ENCODE results near the gene WFS1. TPM values are rescaled to one million over a fixed set of nuclear protein-coding genes. Genes with fewer than 3 reads are reported as not detected.

WFS1 gene
- total RNA-seq, 1 donor = 14.3 TPM

DNA sequence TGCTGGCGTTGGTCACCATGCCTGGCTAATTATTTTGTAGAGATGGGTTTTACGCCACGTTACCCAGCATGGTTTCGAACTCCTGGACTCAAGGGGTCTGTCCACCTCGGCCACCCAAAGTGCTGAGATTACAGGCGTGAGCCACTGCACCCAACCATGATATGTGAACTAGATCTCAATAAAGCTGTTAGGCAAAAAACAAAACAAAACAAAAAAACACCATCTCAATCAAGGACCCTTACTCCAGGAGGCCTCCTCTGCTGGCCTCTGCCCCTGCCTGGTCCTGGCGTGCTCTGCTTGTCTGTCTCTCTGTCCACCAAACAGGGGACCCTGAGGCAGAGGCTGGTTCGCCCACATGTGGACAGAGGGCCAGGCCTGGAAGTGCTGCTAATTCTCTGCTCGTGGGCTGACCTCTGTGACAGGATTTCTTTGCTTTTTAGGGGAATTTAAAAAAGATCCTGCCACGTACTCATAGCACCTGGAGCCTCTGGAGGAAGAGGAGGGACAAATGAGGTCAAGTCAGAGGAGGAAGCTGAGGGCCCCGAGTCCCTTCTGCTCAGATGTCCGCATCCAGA is 32.7 kb upstream of the WFS1 start:
- DNase-seq (ENCODE audit: low read depth) = no peak
- H3K4me3 ChIP-seq (ENCODE audit: low read depth, low read length) = no peak overlapping the region
- TF ChIP-seq, protein P1, sequence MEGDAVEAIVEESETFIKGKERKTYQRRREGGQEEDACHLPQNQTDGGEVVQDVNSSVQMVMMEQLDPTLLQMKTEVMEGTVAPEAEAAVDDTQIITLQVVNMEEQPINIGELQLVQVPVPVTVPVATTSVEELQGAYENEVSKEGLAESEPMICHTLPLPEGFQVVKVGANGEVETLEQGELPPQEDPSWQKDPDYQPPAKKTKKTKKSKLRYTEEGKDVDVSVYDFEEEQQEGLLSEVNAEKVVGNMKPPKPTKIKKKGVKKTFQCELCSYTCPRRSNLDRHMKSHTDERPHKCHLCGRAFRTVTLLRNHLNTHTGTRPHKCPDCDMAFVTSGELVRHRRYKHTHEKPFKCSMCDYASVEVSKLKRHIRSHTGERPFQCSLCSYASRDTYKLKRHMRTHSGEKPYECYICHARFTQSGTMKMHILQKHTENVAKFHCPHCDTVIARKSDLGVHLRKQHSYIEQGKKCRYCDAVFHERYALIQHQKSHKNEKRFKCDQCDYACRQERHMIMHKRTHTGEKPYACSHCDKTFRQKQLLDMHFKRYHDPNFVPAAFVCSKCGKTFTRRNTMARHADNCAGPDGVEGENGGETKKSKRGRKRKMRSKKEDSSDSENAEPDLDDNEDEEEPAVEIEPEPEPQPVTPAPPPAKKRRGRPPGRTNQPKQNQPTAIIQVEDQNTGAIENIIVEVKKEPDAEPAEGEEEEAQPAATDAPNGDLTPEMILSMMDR (IDR thresholded peaks at IDR 0.05; ENCODE audit: insufficient read depth, low read length) = no peak

DNA sequence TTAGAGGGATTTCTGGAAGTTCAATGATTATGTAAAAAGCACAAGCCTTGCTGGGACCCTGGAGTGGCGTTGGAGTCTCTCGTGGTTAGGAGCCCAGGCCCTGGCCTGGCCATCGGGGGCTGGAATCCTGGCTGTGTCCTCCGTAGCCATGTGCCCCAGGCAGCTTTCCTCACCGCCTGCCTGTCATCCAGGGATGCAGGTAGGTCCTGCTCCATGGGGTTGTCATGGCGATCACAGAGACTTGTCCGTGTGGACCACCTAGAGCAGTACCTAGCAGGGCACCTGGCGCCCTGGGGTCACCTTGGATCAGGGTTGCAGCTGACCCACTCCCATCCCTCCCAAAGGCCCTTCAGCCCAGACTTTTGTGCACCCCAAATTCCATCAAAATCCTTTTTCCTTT is 30.2 kb upstream of the WFS1 start:
- TF ChIP-seq, protein P1 (IDR thresholded peaks at IDR 0.05; ENCODE audit: insufficient read depth, low read length) = no peak
- DNase-seq (ENCODE audit: low read depth) = no peak

DNA sequence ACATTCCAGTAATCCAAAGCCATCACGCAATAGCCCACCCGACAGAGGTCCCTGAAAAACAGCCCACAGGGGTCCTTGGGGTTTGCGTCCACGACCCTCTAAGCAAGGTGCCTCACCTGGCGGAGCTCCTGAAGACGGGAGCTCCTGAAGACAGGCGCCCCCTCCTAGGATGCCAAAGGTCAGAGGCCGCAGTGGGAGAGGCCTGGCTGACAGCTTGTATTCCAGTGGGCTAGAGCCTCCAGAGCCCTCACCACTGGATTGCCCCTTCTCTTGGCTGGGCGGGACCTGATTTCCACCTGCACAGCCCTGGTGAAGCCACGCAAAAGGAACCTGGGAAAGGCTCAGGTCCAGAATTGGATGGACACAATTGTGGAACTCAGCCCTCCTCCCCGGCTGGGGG is 29.7 kb upstream of the WFS1 start:
- no peak overlapping the region for H3K4me3 ChIP-seq (ENCODE audit: low read depth, low read length)
- no peak for DNase-seq (ENCODE audit: low read depth)
- TF ChIP-seq, protein P1 (IDR thresholded peaks at IDR 0.05; ENCODE audit: insufficient read depth, low read length) = no peak

More for the DNA sequence above, 30.2 kb upstream of the WFS1 start:
- no peak overlapping the region for H3K4me3 ChIP-seq (ENCODE audit: low read depth, low read length)

DNA sequence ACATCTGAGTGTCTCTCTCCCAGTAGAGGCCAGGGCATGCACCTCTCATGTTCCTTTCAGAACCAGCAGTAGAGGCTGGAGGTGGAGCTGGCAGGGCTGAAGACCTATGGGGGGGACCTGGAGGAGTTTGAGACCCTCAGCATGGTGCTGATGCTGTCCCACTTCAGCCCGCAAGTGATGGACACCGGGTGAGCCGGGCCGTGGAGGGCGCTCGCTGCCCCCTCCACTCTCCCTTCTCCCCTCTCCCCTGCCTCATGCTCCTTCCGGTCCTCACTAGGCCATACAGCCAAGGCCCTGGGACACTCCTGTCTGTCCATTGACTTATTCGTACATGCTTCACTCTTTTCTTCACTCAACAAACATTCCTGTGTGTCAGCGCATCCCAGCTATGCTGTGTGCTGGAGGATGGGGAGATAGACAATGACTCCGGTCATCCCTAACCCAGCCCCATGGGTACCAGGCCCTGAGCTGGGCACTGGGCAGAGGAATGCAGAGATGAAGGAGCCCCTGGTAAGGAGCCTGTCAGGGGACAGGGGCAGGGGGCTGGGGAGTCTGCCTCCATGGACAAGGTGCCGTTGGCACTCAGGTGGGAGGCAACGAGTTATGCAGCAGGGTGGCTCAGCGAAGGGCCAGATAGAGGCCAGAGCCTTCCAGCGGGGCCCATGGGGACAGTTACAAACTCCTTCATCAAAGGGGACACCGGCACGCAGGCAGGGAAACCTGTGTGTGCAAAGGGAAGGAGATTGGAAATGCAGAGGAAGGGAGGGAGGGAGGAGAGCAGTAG is 28.4 kb upstream of the WFS1 start:
- TF ChIP-seq, protein P1 (IDR thresholded peaks at IDR 0.05; ENCODE audit: insufficient read depth, low read length) = no peak
- no peak overlapping the region for H3K4me3 ChIP-seq (ENCODE audit: low read depth, low read length)
- DNase-seq (ENCODE audit: low read depth) = no peak

DNA sequence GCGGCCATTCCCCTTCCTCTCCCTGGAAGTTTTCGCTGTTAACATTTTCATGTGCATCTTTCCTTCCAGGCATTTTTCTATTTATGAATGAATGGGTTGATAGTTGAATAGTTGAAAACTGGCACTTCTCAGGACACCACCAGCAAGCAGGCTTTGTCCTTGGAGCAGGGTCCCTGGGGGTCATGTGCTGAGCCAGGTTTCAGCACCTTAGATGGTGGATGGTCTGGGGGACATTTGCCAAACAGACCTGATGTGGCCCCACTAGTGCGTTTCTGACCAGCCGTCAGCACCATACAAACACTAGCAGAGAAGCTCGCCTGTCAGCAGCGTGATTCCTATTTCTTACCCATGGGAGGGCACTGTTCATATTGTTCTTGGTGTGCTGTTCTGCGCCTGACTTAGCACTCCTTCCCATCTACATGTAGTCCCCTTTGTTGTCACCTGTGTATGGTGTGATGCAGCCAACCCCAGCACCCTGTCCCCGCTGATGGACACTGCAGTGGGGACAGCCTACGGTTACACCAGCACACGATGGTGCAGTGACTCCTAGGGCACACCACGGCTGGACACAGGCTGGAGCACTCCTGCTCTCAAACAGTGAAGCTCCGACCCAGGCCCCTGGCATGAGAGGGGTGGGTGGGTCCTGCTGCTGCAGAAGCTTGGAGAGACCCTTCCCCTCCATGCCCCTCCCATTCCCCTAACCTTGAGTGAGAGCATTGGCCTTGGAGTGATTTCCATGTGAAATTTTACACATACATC is 27.2 kb upstream of the WFS1 start:
- TF ChIP-seq, protein P1 (IDR thresholded peaks at IDR 0.05; ENCODE audit: insufficient read depth, low read length) = no peak
- H3K4me3 ChIP-seq (ENCODE audit: low read depth, low read length) = no peak overlapping the region
- no peak for DNase-seq (ENCODE audit: low read depth)

DNA sequence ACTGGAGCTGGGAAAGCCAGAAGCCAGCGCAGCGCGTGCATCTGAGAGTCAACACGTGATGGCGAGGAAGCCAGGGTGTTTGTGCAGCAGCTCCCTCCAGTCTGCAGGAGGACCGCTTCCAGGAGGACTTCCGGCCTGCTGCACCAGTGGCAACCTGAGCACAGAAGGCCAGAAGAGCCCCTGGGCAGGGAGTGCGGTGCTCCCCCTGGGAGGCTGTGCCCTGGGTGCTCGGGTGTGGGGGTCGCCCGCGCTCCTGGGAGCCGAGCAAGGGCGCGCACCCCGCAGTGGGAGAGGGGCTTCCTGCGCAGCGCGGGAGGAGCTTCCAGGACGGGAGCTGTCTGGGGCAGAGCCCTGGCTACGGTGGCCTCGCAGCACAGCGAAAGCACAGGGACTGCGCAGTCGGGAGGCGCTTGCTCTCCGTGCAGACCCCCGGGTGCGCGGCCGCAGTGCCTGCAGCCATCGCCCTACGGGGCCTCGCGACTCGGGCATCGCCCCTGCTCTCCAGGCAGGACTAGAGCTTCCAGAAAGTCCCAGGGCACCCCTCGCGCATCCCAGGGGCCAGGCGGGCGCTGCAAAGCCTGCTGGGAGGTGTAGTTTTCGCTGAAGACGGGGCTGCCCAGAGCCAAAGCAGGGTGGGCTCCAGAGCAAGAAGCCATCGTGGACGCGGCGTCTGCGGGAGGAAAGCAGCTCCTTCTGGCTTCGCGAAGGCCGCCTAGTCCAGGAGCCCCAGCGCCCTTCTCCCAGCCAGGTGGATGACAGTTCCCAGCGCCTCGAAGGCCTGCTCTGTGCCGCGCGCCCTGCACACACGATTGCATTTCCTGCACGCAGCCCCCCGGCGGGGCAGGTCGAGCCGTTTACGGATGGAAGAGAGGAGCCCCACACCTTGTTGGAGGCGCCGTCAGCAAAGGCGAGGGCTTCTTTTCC is 24.1 kb upstream of the WFS1 start:
- TF ChIP-seq, protein P1 (IDR thresholded peaks at IDR 0.05; ENCODE audit: insufficient read depth, low read length) = no peak
- H3K4me3 ChIP-seq (ENCODE audit: low read depth, low read length) = no peak overlapping the region
- DNase-seq (ENCODE audit: low read depth) = no peak

Data from fibroblast of the aortic adventitia (primary cell).